GM19438 (cell line): ENCODE data around the gene CLDN17.

Experiments used
- ATAC-seq: cut with Tn5 transposase; IDR thresholded peaks from one replicate; pipeline ENCODE4 v1.9.1; 2021; ENCODE audit warnings: low read depth; ENCODE audit not compliant: unreplicated experiment

Gene CLDN17

GRCh38 chr21:30126576-30126975, 40.0 kb downstream of the CLDN17 start:
- ATAC-seq, result no peak

- ATAC-seq, result no peak
Measured at GRCh38 chr21:30117631-30118030, 49.0 kb downstream of the CLDN17 start.

- no peak for ATAC-seq
Measured at GRCh38 chr21:30116479-30116878, 50.1 kb downstream of the CLDN17 start.
